Subcutaneous adipose tissue (tissue), 4 donors: ENCODE data around the gene SEC61A1. TPM values are rescaled to one million over a fixed set of nuclear protein-coding genes. Genes with fewer than 3 reads are reported as not detected.

Experiments used
- CTCF ChIP-seq: fragments of 450-650 bp; IDR thresholded peaks from one replicate; pipeline ENCODE4 v1.5.1; 2016; ENCODE audit warnings: low read depth, mild to moderate bottlenecking, control low read depth, antibody characterized with exemption, moderate library complexity
- total RNA-seq, 4 donors: library from RNA; depleted of rRNA; stranded (reverse); fragments of >200 nt; gene quantifications; one replicate each; pipeline ENCODE4 v1.1.0, GENCODE V29; 2016

SEC61A1 gene
- total RNA-seq, 4 donors from 2014 or later: 82.6 to 117 (median 95.2) TPM

- no peak for TF ChIP-seq CTCF
Measured at GRCh38 chr3:128074851-128075521, 22.7 kb downstream of the SEC61A1 start.

- TF ChIP-seq CTCF: no peak
Measured at GRCh38 chr3:128075522-128076482, 23.6 kb downstream of the SEC61A1 start.

- TF ChIP-seq CTCF: no peak
Measured at GRCh38 chr3:128076483-128077201, 24.4 kb downstream of the SEC61A1 start.

GRCh38 chr3:128077202-128077624 lies 25.0 kb downstream of the SEC61A1 start:
- no peak for TF ChIP-seq CTCF

GRCh38 chr3:128077665-128078064 lies 25.4 kb downstream of the SEC61A1 start:
- no peak for TF ChIP-seq CTCF

- TF ChIP-seq CTCF: no peak
Measured at GRCh38 chr3:128078322-128078721, 26.1 kb downstream of the SEC61A1 start.
